Measurements from ENCODE around the gene ARID1A.

ARID1A gene

GRCh38 chr1:26831059-26831458 lies 135.2 kb downstream of the ARID1A start:
- DNase-seq: no peak
